Fibroblast of the aortic adventitia (primary cell): ENCODE data around the gene LHCGR. TPM values are rescaled to one million over a fixed set of nuclear protein-coding genes. Genes with fewer than 3 reads are reported as not detected.

Experiments used
- DNase-seq: peaks from one replicate; pipeline ENCODE4 v3.0.0-alpha.2; 2010; ENCODE audit warnings: low read depth
- H3K4me3 ChIP-seq: 2 replicates; pipeline ENCODE4 v1.5.1; 2011; ENCODE audit warnings: low read depth, mild to moderate bottlenecking, control low read depth, low read length, moderate library complexity
- small RNA-seq: library from RNA; depleted of rRNA; stranded (forward); fragments of <200 nt; gene quantifications from one replicate; pipeline ENCODE3, GENCODE V24; 2012
- total RNA-seq: library from RNA; depleted of rRNA; stranded (reverse); fragments of >200 nt; gene quantifications from 2 replicates; pipeline ENCODE4 v1.2.3, GENCODE V29; 2012; ENCODE audit warnings: low replicate concordance
- TF ChIP-seq, protein P1 (sequence below): IDR thresholded peaks from 2 replicates; pipeline ENCODE4 v1.5.1; 2011; ENCODE audit warnings: mild to moderate bottlenecking, low read length, control low read depth, inconsistent platforms; ENCODE audit not compliant: insufficient read depth

LHCGR gene
- total RNA-seq, 1 donor = not detected

DNA sequence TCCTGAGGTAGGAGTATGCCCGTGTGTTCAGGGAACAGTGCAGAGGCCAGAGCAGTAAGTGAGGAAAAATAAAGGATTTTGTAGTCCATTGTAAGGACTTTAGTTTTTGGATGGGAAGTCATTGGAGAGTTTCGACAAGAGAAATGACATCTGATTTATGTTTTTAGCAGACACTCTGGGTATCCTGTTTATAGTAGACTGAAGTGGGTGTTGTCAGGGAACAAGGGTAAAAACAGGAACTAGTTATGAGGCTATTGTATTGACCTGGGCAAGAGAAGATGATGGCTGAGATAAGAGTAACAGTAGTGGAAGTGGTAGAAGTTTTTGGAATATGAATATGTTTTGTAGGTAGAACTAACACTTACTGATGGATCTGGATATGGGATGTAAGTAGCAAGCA, 78.1 kb downstream of the LHCGR start:
- TF ChIP-seq, protein P1, sequence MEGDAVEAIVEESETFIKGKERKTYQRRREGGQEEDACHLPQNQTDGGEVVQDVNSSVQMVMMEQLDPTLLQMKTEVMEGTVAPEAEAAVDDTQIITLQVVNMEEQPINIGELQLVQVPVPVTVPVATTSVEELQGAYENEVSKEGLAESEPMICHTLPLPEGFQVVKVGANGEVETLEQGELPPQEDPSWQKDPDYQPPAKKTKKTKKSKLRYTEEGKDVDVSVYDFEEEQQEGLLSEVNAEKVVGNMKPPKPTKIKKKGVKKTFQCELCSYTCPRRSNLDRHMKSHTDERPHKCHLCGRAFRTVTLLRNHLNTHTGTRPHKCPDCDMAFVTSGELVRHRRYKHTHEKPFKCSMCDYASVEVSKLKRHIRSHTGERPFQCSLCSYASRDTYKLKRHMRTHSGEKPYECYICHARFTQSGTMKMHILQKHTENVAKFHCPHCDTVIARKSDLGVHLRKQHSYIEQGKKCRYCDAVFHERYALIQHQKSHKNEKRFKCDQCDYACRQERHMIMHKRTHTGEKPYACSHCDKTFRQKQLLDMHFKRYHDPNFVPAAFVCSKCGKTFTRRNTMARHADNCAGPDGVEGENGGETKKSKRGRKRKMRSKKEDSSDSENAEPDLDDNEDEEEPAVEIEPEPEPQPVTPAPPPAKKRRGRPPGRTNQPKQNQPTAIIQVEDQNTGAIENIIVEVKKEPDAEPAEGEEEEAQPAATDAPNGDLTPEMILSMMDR = no peak
- H3K4me3 ChIP-seq = no peak overlapping the region
- DNase-seq = no peak

DNA sequence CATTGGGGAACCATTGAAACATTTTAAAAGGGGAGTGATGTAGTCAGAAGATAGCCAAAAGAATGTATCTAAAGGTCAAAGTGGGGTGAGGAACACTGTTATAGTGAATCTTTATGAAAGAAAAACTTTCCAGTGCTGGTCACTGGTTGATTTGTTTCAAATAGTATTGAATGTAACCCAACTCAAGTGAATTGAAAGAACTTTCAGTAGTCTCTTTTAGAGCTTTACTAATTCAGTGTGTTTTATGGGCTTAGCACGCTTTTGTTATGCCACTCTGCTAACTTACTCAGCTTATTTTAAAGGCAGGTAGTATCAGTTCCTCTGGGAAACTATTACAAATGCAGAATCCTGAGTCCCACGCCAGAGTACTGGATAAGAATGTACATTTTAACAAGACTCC, 80.6 kb downstream of the LHCGR start:
- DNase-seq = no peak
- no peak overlapping the region for H3K4me3 ChIP-seq
- TF ChIP-seq, protein P1 = no peak

DNA sequence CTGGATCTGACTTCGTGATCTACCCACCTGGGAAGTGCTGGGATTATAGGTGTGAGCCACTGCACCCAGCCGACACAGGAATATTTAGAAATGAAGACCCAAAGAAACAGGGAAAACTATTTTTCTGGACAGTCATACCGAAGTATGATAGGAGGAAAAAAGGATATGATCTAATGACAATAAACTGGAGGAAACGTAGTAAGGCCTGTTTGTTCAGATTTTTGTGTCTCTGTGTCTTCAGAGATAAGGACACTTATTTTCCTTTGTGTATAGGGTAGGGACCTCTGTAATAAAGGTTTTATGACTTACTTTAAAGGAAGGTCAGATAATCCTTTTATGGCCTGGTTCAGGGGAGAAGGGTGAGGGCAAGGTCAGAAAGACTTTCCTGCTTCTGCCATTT, 81.9 kb downstream of the LHCGR start:
- no peak for DNase-seq
- TF ChIP-seq, protein P1 = no peak
- no peak overlapping the region for H3K4me3 ChIP-seq

DNA sequence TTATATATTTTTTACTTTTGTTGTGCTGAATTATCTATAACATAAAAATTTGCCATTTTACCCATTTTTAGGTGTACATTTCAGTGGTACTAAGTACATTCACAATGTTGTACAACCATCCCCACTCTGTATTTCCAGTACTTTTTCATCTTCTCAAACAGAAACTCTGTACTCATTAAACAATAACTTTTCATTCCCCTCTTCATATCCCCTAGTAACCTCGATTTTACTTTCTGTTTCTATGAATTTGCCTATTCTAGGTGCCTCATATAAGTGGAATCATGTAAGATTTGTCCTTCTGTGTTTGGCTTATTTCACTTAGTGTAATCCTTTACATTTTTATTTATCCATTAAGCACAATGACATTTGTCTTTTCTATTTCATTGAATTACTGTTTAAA, 86.5 kb downstream of the LHCGR start:
- TF ChIP-seq, protein P1 = no peak
- no peak for DNase-seq
- H3K4me3 ChIP-seq = no peak overlapping the region

GRCh38 chr2:48651158-48651790, 104.2 kb downstream of the LHCGR start:
- TF ChIP-seq, protein P1 = no peak
- no peak overlapping the region for H3K4me3 ChIP-seq
- DNase-seq = peak; percentile 31

DNA sequence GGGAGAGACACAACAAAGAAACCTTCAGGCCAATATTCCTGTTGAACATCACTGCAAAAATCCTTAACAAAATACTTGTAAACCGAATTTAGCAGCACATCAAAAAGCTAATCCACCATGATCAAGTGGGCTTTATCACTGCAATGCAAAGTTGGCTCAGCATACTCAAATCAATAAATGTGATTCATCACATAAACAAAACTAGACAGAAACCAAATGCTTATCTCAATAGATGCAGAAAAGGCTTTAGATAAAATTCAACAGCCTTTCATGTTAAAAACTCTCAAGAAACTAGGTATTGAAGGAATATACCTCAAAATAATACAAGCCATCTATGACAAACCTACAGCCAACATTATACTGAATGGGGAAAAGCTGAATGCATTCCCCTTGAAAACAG, 117.3 kb downstream of the LHCGR start:
- no peak for DNase-seq
- no peak overlapping the region for H3K4me3 ChIP-seq
- TF ChIP-seq, protein P1 = no peak

Small RNA genes within 50 kb of the gene (small RNA-seq; reads per million reads assigned to genes)
- not detected for gene ELOBP3

Other genes starting within 250 kb of the LHCGR start
- 24.6 and 79.9 TPM in 2 replicates for gene STON1, start 225.6 kb downstream of the LHCGR start, total RNA-seq
- 5.0 TPM in 1 of 2 replicates, not detected in the other for gene GTF2A1L, start 137.9 kb downstream of the LHCGR start, total RNA-seq